NCI-H748 (cell line): ENCODE data around the gene TTPAL.

Source experiments
- DNase-seq: peaks from one replicate; lab custom pipeline; 2025; ENCODE audit not compliant: unreplicated experiment; lab: John Stamatoyannopoulos, UW

TTPAL gene

GRCh38 chr20:44532981-44533331 lies 57.3 kb downstream of the TTPAL start:
- DNase-seq, result no peak

GRCh38 chr20:44533928-44534327 lies 58.3 kb downstream of the TTPAL start:
- DNase-seq, result no peak

GRCh38 chr20:44536175-44536574 lies 60.5 kb downstream of the TTPAL start:
- no peak for DNase-seq

- DNase-seq, result no peak
Observed at GRCh38 chr20:44537993-44538392, 62.3 kb downstream of the TTPAL start.

- no peak for DNase-seq
Observed at GRCh38 chr20:44540834-44541233, 65.2 kb downstream of the TTPAL start.

- no peak for DNase-seq
Observed at GRCh38 chr20:44541992-44542391, 66.3 kb downstream of the TTPAL start.

- DNase-seq, result no peak
Observed at GRCh38 chr20:44542890-44543289, 67.2 kb downstream of the TTPAL start.

- no peak for DNase-seq
Observed at GRCh38 chr20:44543358-44543757, 67.7 kb downstream of the TTPAL start.
